ENCODE results near the gene STARD13.

DNA sequence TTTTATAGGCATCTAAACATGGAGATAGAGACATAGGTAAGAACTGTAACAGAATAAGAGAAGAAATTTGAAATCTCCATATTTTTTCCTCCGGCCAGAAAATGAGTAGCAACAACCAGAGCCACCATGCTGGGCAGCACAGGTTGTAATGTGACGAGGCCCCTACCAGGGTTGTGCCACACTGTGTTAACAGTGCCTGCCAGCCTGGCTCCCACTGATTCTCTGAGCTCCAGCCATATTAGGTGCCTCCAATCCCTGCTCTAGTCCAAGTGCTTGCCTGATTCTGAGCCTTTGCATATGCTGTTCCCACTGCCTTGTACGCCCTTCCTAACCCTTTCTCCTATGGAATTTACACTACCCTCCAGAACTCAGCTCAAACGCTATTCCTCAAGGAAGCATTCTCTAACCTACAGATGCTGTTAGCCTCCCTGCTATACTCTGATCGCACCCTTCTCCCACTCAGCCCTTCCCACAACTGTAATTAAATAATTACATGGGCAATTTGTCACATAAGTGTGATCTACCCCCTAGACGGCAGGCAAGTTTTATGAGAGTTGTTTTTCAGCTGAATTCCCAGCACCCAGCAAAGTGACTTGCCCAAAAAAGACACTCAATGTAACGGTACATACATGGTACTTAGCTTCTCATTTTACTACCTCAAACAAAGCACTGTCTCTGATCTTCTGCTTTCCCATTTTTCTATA lies 37.6 kb upstream of the STARD13 start:
- no peak for TF ChIP-seq CTCF (IDR thresholded peaks at IDR 0.05; ENCODE audit: low read length)
- no peak for TF ChIP-seq EZH2 (optimal IDR thresholded peaks at IDR 0.05; ENCODE audit: low read depth, low read length)
- no peak for TF ChIP-seq EZH2phosphoT487 (IDR thresholded peaks at IDR 0.05; ENCODE audit: low read length)

Measured in MM.1S (cell line).